ENCODE measurements around the gene FGFRL1.
"Not testable (repeated sequence)": the region's sequence is repeated elsewhere in the genome, so short reads cannot be mapped to it uniquely, and the experiment has no call there.

Gene FGFRL1

DNA sequence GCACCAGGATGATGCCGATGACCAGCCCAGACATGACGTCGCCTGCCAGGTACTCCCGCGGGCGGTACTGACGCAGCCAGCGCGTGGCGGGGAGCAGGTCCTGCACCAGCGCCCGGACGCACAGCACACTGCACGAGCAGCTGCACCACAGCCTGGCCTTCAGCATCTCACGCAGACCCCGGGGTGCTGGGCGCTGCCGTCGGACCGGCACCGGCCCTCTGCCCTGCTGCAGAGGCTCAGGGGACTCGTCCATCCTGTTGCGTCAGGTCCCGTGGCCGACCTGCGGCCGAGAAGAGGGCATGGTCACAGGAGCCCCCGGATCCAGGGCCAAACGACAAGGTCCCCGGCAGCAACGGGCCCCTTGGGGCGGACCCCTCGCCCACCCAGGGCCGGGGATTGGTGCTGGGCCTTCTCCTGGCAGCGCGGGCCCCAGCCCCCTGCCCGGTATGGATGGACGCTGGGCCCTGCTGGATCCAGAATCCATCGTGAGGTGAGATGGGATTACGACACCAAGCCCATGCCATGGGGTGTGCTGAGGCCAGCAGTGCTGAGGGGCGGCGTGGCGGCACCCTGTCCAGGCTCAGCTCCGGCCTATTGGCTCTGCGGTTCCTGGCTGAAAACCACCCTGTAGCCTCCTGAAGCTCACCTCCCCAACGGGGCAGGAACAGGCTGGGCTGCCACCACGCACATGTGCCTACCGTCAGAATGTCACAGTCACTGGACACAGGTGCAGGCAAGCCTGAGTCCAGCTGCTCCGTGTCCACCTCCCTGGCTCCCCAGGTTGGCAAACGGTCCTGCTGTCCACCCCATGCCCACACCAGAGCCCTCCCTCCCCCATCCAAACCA, 19.8 kb upstream of the FGFRL1 start:
- DNase-seq (ENCODE audit: low read depth in 1 of 2, low spot score in 1 of 2): no peak

DNA sequence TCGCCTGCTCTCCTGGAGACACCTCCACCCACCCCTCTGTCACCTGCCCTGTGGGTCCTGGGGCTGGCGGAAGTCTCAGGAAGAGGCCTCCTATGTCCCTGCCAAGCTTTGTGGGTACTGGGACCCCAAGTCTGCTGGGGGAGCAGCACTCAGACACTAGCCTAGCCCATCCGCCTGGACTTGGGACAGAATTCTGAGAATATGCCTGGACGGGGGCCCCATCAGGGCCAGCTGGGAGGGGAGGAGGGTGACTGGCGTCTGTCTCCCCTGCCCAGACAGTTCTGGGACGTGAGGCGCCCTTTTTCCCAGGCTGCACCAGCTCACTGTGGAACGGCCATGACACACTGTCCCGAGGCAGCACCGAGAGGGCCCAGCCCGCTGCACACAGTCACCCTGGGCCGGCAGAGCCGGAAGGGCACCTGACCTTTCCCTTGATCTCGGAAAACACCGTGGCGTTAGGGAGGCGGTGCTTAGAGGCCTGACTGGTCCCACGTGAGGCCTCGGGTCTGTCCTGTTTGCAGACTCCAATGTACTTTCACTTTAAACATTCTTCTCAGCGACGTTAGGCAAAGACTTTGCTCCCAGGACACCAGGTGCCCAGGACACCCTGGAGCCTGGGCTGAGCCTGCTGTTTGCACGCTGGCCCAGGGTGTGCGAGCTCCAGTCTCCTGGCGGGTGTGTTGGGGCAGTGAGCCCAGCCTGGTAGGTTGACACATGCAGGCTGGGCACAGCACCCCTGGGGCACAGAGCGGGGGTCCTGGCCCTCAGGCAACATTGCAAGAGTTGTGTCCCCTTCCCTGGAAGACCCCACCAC, 18.9 kb upstream of the FGFRL1 start:
- DNase-seq (ENCODE audit: low read depth in 1 of 2, low spot score in 1 of 2): no peak

- DNase-seq (ENCODE audit: low read depth in 1 of 2, low spot score in 1 of 2): no peak
Observed at GRCh38 chr4:993111-994029, 18.1 kb upstream of the FGFRL1 start, which contains the start of gene SLC26A1. SLC26A1 (minus strand) TSS chr4:993404; CDS start chr4:991703, 1,701 bp downstream.

GRCh38 chr4:995311-996026, 16.0 kb upstream of the FGFRL1 start:
- no peak for DNase-seq (ENCODE audit: low read depth in 1 of 2, low spot score in 1 of 2)

- no peak for DNase-seq (ENCODE audit: low read depth in 1 of 2, low spot score in 1 of 2)
Observed at GRCh38 chr4:996030-996996, 15.1 kb upstream of the FGFRL1 start.

DNA sequence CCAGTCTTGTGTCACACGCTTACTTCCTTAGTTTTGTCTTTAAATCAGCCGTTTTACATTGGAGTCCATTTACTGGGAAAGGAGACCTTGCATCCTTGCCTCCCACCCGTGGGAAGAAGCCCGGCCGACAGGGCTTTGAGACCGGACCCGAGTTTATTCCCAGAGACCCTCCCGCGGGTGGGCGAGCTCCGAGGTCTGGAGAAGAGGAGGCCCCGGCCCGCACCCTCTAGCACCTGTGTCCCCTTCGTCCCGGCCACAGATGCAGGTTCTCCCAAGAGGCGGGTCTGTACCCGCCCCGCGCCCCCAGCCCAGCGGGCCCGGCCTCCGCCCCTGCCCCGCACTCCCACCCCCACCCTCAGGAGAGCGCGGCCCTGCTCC, 14.4 kb upstream of the FGFRL1 start:
- no peak for DNase-seq (ENCODE audit: low read depth in 1 of 2, low spot score in 1 of 2)

- no peak for DNase-seq (ENCODE audit: low read depth in 1 of 2, low spot score in 1 of 2)
Observed at GRCh38 chr4:997375-998071, 13.9 kb upstream of the FGFRL1 start.

DNA sequence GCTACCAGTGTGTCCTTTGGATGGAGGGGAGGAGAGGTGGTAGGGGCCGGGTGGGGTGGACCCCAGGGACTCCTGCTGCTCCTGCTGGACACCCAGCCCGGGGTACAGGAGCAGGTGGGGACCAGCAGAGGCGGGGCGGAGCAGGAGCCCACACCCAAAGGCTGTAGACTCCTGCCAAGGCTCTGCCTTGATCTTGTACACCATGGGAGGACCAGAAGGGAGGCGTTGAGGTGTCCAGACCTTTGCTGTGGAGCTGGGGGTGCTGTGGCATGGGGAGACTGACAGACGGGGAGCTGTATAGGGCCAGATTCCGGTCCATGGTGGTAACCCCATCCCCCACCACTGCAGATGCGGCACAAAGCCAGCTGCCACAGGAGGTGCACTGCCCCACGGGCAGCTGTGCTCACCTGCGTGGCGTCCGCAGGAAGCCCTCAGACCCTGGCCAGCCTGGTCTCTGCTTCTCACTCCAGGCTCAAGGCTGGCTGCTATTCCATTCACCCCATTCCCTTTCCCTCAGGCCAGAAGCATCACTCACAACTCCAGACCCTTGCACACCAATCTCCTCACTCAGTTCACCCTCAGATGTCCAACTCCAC, 13.2 kb upstream of the FGFRL1 start:
- DNase-seq (ENCODE audit: low read depth in 1 of 2, low spot score in 1 of 2): no peak

- not testable (repeated sequence) for DNase-seq (ENCODE audit: low read depth in 1 of 2, low spot score in 1 of 2)
Observed at GRCh38 chr4:999240-999863, 12.1 kb upstream of the FGFRL1 start.

DNA sequence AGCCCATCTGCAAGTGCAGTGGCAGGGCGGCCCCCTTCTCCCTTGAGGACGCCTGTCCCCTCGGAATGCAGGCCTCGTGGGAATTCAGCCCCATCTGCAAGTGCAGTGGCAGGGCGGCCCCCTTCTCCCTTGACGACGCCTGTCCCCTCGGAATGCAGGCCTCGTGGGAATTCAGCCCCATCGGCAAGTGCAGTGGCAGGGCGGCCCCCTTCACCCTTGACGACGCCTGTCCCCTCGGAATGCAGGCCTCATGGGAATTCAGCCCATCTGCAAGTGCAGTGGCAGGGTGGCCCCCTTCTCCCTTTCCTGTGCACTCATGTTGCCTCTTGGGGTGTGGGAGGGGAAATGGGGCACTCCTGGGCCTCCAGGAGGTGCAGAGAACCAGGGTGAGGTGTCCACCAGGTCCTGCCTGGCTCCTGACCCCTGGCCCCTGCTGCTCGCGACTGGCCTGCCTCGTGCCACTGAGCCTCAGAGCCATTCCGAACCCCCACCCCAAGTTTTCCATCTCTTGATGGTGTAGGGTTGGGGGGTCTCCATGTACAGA, 11.5 kb upstream of the FGFRL1 start:
- no peak for DNase-seq (ENCODE audit: low read depth in 1 of 2, low spot score in 1 of 2)

DNA sequence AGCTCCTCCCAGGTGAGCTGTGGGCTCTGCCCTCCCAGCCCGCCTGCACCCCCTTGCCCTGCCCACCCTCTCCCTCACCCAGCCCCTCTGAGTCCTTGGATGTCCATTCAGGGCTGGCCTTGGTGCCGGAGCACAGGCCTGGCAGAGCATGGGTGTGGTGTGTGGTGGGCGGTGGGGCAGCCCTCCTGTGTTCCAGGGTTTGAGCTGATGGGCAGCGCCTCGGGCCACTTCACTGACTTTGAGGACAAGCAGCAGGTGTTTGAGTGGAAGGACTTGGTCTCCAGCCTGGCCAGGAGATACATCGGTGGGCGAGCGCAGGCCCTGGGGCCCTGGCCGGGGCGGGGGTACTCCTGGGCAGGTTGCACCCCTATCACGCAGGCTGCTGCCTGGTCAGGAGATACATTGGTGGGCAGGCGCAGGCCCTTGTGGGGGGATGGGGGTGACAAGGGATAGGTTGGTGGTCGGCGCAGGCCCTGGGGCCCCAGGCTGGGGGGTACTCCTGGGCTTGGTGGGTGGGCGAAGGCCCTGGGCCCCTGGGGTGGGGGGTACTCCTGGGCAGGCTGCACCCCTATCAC, 10.7 kb upstream of the FGFRL1 start:
- no peak for DNase-seq (ENCODE audit: low read depth in 1 of 2, low spot score in 1 of 2)

DNA sequence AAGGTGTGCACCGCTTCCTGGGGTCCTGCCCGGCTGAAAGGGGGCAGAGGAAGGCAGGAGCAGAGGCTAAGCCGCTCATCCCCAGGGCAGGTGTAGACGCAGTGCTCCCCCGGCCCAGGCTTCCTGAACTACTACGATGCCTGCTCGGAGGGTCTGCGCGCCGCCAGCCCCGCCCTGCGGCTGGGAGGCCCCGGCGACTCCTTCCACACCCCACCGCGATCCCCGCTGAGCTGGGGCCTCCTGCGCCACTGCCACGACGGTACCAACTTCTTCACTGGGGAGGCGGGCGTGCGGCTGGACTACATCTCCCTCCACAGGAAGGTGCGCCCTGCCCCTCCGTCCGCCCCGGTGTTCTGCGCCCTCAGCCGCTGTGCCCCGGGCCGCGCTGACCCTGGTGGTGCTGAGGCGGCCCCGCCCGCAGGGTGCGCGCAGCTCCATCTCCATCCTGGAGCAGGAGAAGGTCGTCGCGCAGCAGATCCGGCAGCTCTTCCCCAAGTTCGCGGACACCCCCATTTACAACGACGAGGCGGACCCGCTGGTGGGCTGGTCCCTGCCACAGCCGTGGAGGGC, 9.8 kb upstream of the FGFRL1 start:
- DNase-seq (ENCODE audit: low read depth in 1 of 2, low spot score in 1 of 2): no peak

DNA sequence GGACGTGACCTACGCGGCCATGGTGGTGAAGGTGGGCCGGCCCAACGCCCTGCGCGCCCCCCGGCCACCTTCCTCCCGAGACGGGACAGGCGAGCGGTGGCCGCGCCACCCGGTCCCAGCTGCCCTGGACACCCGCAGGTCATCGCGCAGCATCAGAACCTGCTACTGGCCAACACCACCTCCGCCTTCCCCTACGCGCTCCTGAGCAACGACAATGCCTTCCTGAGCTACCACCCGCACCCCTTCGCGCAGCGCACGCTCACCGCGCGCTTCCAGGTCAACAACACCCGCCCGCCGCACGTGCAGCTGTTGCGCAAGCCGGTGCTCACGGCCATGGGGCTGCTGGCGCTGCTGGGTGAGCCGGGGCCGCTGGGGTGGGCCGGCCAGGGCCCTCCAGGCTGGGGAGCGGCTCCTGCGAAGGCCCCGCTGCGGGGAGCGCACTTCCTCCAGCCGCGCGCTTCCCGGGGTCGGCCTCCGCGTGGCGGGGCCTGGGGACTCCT, 9.2 kb upstream of the FGFRL1 start:
- no peak for DNase-seq (ENCODE audit: low read depth in 1 of 2, low spot score in 1 of 2)

DNA sequence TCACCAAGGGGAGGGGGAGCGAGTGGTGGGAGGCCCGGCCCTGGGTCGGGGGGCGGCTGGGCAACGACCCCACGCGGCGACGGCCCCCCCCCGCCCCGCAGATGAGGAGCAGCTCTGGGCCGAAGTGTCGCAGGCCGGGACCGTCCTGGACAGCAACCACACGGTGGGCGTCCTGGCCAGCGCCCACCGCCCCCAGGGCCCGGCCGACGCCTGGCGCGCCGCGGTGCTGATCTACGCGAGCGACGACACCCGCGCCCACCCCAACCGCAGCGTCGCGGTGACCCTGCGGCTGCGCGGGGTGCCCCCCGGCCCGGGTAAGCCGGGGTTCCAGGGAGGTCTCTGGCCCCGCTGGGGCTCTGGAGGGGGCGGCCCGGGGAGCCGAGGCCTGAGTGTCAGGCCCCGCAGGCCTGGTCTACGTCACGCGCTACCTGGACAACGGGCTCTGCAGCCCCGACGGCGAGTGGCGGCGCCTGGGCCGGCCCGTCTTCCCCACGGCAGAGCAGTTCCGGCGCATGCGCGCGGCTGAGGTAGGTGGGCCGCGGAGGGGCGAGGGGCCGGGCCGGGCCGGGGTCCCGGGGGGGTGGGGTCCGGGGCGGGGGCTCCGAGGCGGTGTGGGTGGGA, 8.7 kb upstream of the FGFRL1 start:
- no peak for DNase-seq (ENCODE audit: low read depth in 1 of 2, low spot score in 1 of 2)

- DNase-seq (ENCODE audit: low read depth in 1 of 2, low spot score in 1 of 2): no peak
Observed at GRCh38 chr4:1003271-1004070, 8.0 kb upstream of the FGFRL1 start.

DNA sequence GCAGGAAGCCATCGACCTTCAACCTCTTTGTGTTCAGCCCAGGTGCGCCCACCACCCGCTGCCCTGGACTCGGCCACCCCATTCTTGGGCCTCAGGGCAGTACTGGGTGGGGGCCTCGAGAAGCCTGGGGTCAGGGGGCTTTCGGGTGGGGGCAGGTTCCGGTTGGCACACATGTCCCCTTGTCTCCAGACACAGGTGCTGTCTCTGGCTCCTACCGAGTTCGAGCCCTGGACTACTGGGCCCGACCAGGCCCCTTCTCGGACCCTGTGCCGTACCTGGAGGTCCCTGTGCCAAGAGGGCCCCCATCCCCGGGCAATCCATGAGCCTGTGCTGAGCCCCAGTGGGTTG, 7.4 kb upstream of the FGFRL1 start:
- DNase-seq (ENCODE audit: low read depth in 1 of 2, low spot score in 1 of 2): no peak
